Caco-2 (cell line): ENCODE results near the gene DYRK3. TPM values are rescaled to one million over a fixed set of nuclear protein-coding genes. Genes with fewer than 3 reads are reported as not detected.

Experiments used
- BruUV-seq: library from RNA; stranded (reverse); fragments of 400-500 nt; replicated peaks from 2 replicates; lab custom pipeline; 2021; lab: Mats Ljungman, UMichigan
- CTCF ChIA-PET: fragments of 300-600 bp; sonication (Branson Sonifier 250); formaldehyde crosslinking; loops from one replicate; lab custom pipeline; 2022; ENCODE audit warnings: antibody characterized with exemption; lab: Charles Lee
- POLR2A ChIA-PET: fragments of 300-600 bp; sonication (Branson Sonifier 250); formaldehyde crosslinking; loops from one replicate; lab custom pipeline; 2022; ENCODE audit warnings: antibody characterized with exemption; lab: Charles Lee
- DNase-seq, 2 experiments: peaks; one replicate each; pipeline versions ENCODE4 v3.0.0 to v3.0.0-alpha.2; 2020 to 2022
- H3K27me3 ChIP-seq: replicated peaks from 2 replicates; pipeline ENCODE4 v1.6.0; 2011; ENCODE audit warnings: low read length; ENCODE audit not compliant: control insufficient read depth, insufficient read depth
- H3K36me3 ChIP-seq: 2 replicates; pipeline ENCODE4 v1.5.1; 2011; ENCODE audit warnings: low read length; ENCODE audit not compliant: control insufficient read depth, insufficient read depth
- H3K4me1 ChIP-seq: fragments of 250-450 bp; sonication (Bioruptor Pico); 2 replicates; pipeline ENCODE4 v1.5.1; 2020; ENCODE audit warnings: mild to moderate bottlenecking
- H3K4me3 ChIP-seq: 2 replicates; pipeline ENCODE4 v1.5.1; 2011; ENCODE audit warnings: low read depth, mild to moderate bottlenecking, control low read depth, low read length
- H3K9me3 ChIP-seq: fragments of 250-450 bp; sonication (Bioruptor Pico); 2 replicates; pipeline ENCODE4 v1.5.1; 2020; ENCODE audit warnings: mild to moderate bottlenecking, moderate library complexity
- H3K27ac Mint-ChIP-seq: one replicate; pipeline ENCODE4 v1.8.0; 2022; ENCODE audit warnings: mixed read lengths; ENCODE audit not compliant: unreplicated experiment
- H3K27me3 Mint-ChIP-seq: one replicate; pipeline ENCODE4 v1.8.0; 2022; ENCODE audit warnings: mixed read lengths; ENCODE audit not compliant: insufficient read depth, unreplicated experiment
- H3K36me3 Mint-ChIP-seq: one replicate; pipeline ENCODE4 v1.8.0; 2022; ENCODE audit warnings: mild to moderate bottlenecking, mixed read lengths; ENCODE audit not compliant: insufficient read depth, unreplicated experiment
- H3K4me1 Mint-ChIP-seq: one replicate; pipeline ENCODE4 v1.8.0; 2022; ENCODE audit warnings: low read depth, mixed read lengths; ENCODE audit not compliant: unreplicated experiment
- H3K4me3 Mint-ChIP-seq: one replicate; pipeline ENCODE4 v1.8.0; 2022; ENCODE audit warnings: mild to moderate bottlenecking, moderate library complexity, mixed read lengths; ENCODE audit not compliant: unreplicated experiment
- H3K9me3 Mint-ChIP-seq: one replicate; pipeline ENCODE4 v1.8.0; 2022; ENCODE audit warnings: mixed read lengths; ENCODE audit not compliant: unreplicated experiment
- CTCF ChIP-seq, 2 experiments: fragments of 200-600 bp in 1 of 2; IDR thresholded peaks; 1 replicate in 1 of 2; 2 replicates in 1 of 2; pipeline versions ENCODE4 v1.5.1 to v1.8.0; 2011 to 2022; ENCODE audit warnings: antibody characterized with exemption in 1 of 2, control low read depth in 1 of 2, inconsistent platforms in 1 of 2, low read depth in 1 of 2, low read length in 1 of 2, mild to moderate bottlenecking in 1 of 2, moderate library complexity in 1 of 2; ENCODE audit not compliant: insufficient read depth in 1 of 2, severe bottlenecking in 1 of 2, unreplicated experiment in 1 of 2
- intact Hi-C: fragments of 100-400 bp; cut with micrococcal nuclease; formaldehyde crosslinking; loops from one replicate; pipeline ENCODE4 v1.10.0; 2022; ENCODE audit not compliant: unreplicated experiment
- total RNA-seq: library from RNA; stranded (reverse); gene quantifications from 2 replicates; pipeline ENCODE4 v1.2.3, GENCODE V29; 2022

The DYRK3 gene
- total RNA-seq, 1 experiment from 2014 or later: not detected

GRCh38 chr1:206600527-206600926 is 34.8 kb upstream of the DYRK3 start:
- no peak overlapping the region for H3K4me3 Mint-ChIP-seq
- TF ChIP-seq CTCF (IDR thresholded peaks at IDR 0.05; ENCODE audit: insufficient read depth in 1 of 2, low read depth in 1 of 2, low read length in 1 of 2, severe bottlenecking in 1 of 2, unreplicated experiment in 1 of 2): no peak
- H3K4me1 ChIP-seq: no peaks in the 10 kb centered on the region
- H3K9me3 ChIP-seq: no peaks in the 10 kb centered on the region
- H3K9me3 Mint-ChIP-seq: no peaks in the 10 kb centered on the region
- H3K4me3 ChIP-seq: no peak overlapping the region
- intact Hi-C loops: no loop called here
- no TSS peak for BruUV-seq
- no peak for DNase-seq
- ChIA-PET POLR2A (no interaction called here), CTCF (no interaction called here)
- no peaks in the 10 kb centered on the region for H3K4me1 Mint-ChIP-seq
- H3K36me3 ChIP-seq: peaks cover 1% of the 10 kb centered on the region; the same call in 1 of the 2 replicates
- H3K27me3 Mint-ChIP-seq: no peaks in the 10 kb centered on the region
- H3K36me3 Mint-ChIP-seq: peaks cover 35% of the 10 kb centered on the region
- H3K27me3 ChIP-seq: no peaks in the 10 kb centered on the region
- H3K27ac Mint-ChIP-seq: no peak overlapping the region

- no peaks in the 10 kb centered on the region for H3K27me3 ChIP-seq
- intact Hi-C loops: no loop called here
- no TSS peak for BruUV-seq
- Mint-ChIP-seq H3K27ac (no peak overlapping the region), H3K4me3 (no peak overlapping the region), H3K9me3 (no peaks in the 10 kb centered on the region), H3K36me3 (peaks cover 30% of the 10 kb centered on the region), H3K4me1 (no peaks in the 10 kb centered on the region), H3K27me3 (no peaks in the 10 kb centered on the region)
- TF ChIP-seq CTCF (IDR thresholded peaks at IDR 0.05; ENCODE audit: insufficient read depth in 1 of 2, low read depth in 1 of 2, low read length in 1 of 2, severe bottlenecking in 1 of 2, unreplicated experiment in 1 of 2): no peak
- no peak for DNase-seq
- no peak overlapping the region for H3K4me3 ChIP-seq
- POLR2A ChIA-PET: no interaction called here
- CTCF ChIA-PET: no interaction called here
- no peaks in the 10 kb centered on the region for H3K4me1 ChIP-seq
- H3K9me3 ChIP-seq: no peaks in the 10 kb centered on the region
- H3K36me3 ChIP-seq: no peaks in the 10 kb centered on the region
Measured at GRCh38 chr1:206604861-206605260, 30.5 kb upstream of the DYRK3 start.

GRCh38 chr1:206606867-206607266 is 28.5 kb upstream of the DYRK3 start:
- peak; percentile 67 to 77 for TF ChIP-seq CTCF (IDR thresholded peaks at IDR 0.05; ENCODE audit: insufficient read depth in 1 of 2, low read depth in 1 of 2, low read length in 1 of 2, severe bottlenecking in 1 of 2, unreplicated experiment in 1 of 2)
- ChIA-PET CTCF (interaction anchor here (1.3 kb wide), 1 partner anchor 57 kb away, joined by 3 read pairs; no protein-coding TSS in a partner anchor), POLR2A (no interaction called here)
- H3K4me3 ChIP-seq: no peak overlapping the region
- no peaks in the 10 kb centered on the region for H3K9me3 ChIP-seq
- BruUV-seq: no TSS peak
- no peaks in the 10 kb centered on the region; the same call in 1 of the 2 replicates for H3K4me1 ChIP-seq
- intact Hi-C loops: no loop called here
- no peaks in the 10 kb centered on the region for H3K36me3 ChIP-seq
- Mint-ChIP-seq H3K4me1 (peaks cover 6% of the 10 kb centered on the region), H3K27ac (no peak overlapping the region), H3K9me3 (no peaks in the 10 kb centered on the region), H3K27me3 (no peaks in the 10 kb centered on the region), H3K36me3 (peaks cover 24% of the 10 kb centered on the region), H3K4me3 (no peak overlapping the region)
- DNase-seq: peak in 1 of 2 experiments; percentile 56
- no peaks in the 10 kb centered on the region for H3K27me3 ChIP-seq
